ENCODE measurements around the gene CACNA1F. TPM values are rescaled to one million over a fixed set of nuclear protein-coding genes. Genes with fewer than 3 reads are reported as not detected.

CACNA1F gene
- total RNA-seq, 1 experiment from 2014 or later = not detected

- DNase-seq (ENCODE audit: low read depth) = no peak
Observed at GRCh38 chrX:49199315-49199595, 33.9 kb downstream of the CACNA1F start.

DNA sequence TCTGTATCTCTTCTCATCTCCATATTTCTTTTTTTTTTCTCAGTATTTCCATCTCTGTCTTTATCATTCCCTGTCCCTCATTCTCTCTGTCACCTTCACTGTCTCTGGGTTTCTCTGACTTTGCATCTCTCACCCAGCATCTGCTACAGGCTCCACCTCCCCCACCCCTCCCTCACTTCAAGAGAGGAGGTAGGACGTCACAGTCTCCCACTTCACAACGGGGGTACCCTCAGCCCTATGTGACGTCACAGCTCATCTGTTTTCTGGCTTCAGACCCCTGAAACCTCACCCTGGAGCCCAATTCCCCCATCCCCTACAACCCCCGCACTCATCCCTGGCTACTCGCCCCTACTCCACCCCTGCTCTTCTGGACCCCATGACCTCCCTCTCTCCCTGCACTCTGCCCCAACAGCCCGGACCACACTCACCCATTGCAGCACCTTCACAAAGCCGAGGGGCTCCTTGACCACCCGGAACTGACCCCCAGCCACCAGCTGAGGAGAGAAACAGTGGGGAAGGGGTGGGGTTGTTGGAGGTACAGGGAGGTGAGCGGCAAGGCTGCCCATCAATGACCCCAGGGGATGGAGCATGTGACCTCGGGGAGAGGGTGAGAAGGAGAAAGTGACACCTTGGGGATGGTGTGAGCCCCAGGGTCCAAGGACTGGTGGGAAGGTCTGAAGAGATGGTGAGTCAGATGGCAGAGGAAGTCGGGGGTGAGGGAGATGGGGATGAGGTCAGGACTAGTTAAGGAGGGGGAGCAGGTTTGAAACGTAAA is 34.4 kb downstream of the CACNA1F start:
- DNase-seq (ENCODE audit: low read depth) = no peak

DNA sequence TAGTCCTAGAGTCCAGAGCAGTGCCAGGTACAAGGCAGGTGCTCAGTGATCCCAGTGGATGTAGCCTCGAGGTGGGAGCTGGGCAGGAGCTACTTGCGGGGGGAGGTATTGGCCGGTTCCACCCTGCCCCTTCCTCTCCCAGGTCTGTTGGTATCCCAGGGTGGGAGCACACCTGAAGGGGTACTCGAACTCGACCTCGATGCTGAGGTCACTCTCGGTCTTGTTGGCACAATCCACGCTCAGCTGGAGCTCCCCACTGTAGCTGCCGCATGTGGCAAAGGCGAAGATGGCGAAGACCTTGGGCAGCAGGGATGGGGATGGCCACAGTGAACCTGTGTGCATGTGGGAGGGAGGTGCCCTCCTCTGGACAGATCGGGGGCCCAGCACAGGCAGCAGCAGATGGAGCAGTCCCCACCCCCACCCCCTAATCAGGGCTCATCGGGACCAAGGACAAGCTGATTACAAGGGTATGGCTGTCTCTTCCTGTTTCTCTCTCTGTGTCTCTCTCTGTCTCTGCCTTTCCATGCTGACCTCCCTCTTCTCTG is 35.5 kb downstream of the CACNA1F start:
- DNase-seq (ENCODE audit: low read depth) = no peak

DNA sequence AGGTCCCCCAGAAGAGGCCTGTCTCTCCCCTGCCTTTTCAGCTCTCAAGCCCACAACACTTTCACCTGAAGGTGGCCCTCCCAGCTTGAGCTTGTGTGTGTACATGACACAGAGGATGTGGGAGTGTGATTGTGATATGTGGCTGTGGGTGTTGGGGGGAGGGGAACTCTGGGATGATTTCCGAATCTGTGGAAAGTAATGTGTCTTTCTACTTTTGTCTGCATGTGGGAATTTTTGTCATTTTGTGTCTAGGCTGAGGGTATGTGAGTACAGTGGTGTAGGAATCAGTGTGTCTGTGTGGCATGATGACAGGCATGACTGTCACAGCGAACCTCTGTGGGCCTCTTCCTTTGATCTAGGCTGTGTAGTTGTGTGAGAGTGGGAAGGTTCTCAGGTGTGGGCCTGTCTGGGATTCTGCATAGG is 39.6 kb downstream of the CACNA1F start:
- no peak for DNase-seq (ENCODE audit: low read depth)

DNA sequence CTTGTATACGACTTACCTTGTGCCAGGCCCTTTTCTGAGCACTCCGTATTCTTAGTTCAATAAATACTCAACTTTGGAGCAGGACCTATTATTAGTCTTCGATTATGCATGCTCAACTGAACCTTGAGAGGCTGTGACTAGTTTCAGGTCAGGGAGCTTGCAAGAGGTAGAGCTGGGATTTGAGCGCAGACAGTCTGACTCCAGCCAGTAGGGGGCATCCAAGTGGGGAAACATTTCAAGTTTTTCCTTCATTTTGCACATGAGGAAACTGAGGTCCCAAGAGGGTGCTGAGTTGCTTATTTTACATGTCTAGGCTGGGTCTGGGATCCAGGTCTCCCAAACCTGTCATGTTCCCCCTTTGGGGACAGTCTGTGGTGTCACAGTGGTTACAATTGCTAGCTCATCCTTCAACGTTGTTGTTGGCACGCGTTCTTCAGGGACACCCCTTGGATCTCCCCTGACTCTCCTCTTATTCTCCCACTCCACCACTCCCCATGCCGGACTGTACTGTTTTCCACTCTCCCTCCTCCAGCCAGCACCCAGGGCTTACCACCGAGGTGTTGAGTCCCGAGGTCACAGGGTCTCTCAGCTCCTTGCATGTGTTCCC is 40.3 kb downstream of the CACNA1F start:
- DNase-seq (ENCODE audit: low read depth) = no peak

GRCh38 chrX:49191574-49192011 is 41.5 kb downstream of the CACNA1F start:
- no peak for DNase-seq (ENCODE audit: low read depth)

- peak; percentile 100 for DNase-seq (ENCODE audit: low read depth)
Observed at GRCh38 chrX:49190821-49191573, 42.1 kb downstream of the CACNA1F start.

GRCh38 chrX:49189606-49190005 is 43.5 kb downstream of the CACNA1F start:
- no peak for DNase-seq (ENCODE audit: low read depth)

DNA sequence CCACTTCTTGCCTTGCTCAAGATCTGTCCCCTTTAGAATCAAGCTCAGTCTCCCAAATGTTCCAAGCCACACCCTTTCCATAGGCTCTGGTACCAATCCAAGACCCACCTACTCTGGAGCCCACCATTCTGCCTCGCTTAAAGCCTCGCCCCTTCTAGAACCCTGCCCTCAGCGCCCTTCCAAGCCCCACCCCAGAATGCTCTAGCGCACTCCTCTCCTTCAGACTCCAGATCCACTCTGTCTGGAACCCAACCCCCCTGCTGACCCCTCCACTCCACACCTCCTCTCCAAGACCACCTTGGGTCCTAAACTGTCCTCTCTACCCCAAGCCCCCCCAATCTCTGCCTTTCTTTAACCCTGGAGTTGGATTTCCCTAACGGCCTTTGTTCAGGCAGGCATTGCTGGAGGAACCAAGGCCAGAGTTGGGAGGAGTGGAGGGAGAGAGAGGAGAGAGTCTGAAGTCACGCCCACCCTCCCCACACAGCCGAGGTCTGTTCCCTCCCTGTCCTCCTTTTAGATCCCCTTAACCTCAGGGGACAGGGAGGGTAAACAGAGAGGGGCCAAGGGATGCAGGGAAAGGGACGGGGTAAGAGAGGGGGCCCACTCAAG is 44.6 kb downstream of the CACNA1F start:
- DNase-seq (ENCODE audit: low read depth) = no peak

DNA sequence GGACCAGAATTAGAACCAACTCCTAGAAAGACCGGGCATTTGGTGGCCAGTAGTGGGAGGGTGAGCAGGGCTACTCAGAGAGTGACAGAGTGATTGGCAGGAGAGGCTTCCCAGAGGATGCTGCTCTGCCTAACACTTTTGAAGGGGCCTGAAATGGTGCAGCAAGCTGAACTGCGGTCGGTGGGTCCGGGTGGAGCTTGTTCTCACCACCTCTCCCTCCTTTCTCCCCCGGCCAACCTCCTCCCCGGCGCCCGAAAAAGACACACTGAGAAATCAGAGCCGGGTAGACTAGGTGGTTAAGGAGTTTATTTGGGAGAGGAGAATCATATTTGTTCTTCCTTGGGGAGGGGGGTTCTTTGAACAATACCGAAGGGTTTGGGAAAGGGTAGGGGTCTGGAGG is 45.6 kb downstream of the CACNA1F start:
- no peak for DNase-seq (ENCODE audit: low read depth)

- no peak for DNase-seq (ENCODE audit: low read depth)
Observed at GRCh38 chrX:49187028-49187394, 46.1 kb downstream of the CACNA1F start.

DNA sequence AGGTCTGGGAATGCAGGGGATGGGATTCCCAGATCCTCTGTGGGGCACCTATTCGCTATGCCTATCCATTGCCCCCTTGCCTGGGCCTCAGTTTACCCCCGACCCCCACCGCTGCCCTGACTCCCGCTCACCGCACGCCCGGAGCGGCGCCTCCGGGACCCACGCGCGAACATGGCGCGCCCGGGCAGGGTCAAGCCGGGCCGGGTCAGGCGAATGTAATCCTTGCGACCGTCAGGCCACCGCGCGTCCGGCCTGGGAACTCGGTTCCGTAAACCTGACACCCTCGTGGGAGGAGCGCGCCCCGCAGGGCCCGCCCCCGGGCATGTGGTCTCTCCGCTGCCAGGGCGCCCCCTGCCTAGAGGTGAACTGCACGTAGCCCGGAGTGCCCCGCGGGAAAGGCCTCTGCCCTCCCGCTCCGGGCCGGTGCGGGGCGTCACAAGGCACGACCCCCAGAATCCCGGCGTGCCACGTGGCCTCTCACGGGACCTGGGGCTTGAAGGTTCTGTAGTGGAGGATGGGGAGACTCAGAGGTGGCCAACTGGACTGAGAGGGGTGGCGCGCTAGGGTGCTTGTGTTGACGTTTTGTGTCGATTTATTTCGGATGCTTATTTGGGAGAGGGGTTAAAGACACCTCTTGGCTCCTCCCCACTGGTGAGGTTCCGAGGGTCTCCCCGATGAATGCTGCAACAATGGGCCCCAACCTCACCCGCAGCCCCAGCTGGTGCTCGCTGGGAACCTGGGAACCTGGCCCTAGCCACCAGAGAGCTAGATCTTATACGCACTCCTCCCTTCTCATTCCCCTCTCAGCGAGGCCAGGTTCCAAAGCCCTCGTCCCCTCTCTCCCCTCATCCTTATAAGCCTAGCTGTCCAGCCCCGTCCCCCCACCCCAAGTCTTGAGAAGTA is 46.8 kb downstream of the CACNA1F start, which contains the start of gene PRICKLE3:
TSS of gene PRICKLE3 (minus strand) at position 249 of the 903 bp plus-strand sequence. CDS start at position 173, 76 bp downstream.
- peak; percentile 53 for DNase-seq (ENCODE audit: low read depth)

GRCh38 chrX:49184294-49185281 is 48.6 kb downstream of the CACNA1F start:
- DNase-seq (ENCODE audit: low read depth) = peak; percentile 88

DNA sequence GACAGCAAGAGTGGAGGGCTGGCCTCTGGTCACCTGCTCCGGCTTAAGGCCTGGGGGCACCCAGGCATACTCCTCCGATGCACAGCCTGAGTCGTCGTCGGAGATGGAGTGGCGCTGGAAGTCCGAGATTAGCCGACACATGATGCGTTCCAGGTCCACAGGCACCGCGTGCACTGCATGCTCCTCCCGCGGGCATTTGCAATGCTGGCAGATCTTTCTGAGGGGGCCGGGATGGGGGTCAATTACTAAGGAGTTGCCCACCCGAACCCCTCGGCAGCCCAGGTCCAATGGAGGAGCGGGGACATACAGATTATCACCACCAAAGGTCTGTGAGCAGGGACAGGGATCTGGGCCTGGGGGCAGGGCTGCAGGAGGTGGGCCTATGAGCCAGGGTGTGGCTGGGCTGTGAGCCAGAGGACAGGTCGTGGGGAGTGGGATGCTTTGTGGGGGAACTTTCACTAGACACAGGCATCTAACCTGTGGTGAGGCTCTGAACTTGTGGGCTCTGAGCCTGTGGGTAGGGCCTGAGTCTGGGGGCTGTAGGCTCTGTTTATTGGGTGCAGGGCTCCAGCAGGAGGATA is 49.3 kb downstream of the CACNA1F start:
- no peak for DNase-seq (ENCODE audit: low read depth)

- no peak for DNase-seq (ENCODE audit: low read depth)
Observed at GRCh38 chrX:49179358-49179757, 53.8 kb downstream of the CACNA1F start.

DNA sequence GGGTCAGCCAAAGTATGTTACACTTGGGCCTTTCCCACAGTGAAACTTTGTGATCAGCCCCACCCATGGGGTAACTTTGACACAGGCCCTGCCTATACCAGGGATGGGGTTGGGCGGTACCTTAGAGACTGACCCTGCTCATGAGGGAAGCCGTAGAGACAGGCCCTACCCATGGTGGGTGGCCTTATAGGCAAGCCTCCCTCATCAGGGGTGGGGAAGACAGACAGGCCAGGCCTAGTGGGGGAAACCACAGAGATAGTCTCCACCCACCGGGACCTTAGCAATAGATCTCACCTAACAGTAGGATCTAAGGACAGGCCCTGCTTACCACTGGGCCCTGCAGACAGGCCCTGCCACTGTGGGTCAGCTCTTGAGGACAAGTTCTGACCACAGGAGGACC is 54.6 kb downstream of the CACNA1F start:
- no peak for DNase-seq (ENCODE audit: low read depth)

- no peak for DNase-seq (ENCODE audit: low read depth)
Observed at GRCh38 chrX:49177873-49178480, 55.2 kb downstream of the CACNA1F start.

- DNase-seq (ENCODE audit: low read depth) = peak; percentile 25
Observed at GRCh38 chrX:49177338-49177833, 55.8 kb downstream of the CACNA1F start.

Data from HT1080 (cell line).